Neuron (in vitro differentiated cells): ENCODE results near the gene UBQLN1.
"Not testable (repeated sequence)": the region's sequence is repeated elsewhere in the genome, so short reads cannot be mapped to it uniquely, and the experiment has no call there.

Source experiments
- H2AFZ ChIP-seq: one replicate; pipeline ENCODE4 v1.6.1; 2013; ENCODE audit warnings: low read depth, mild to moderate bottlenecking, inconsistent platforms, low read length, moderate library complexity
- H3K27me3 ChIP-seq: one replicate; pipeline ENCODE4 v1.6.1; 2013; ENCODE audit warnings: low read length; ENCODE audit not compliant: insufficient read depth
- H3K36me3 ChIP-seq: one replicate; pipeline ENCODE4 v1.6.1; 2013; ENCODE audit warnings: low read length; ENCODE audit not compliant: insufficient read depth
- H3K4me1 ChIP-seq: one replicate; pipeline ENCODE4 v1.6.1; 2013; ENCODE audit warnings: low read length; ENCODE audit not compliant: insufficient read depth
- H3K4me3 ChIP-seq: 2 replicates; pipeline ENCODE4 v1.5.1; 2013; ENCODE audit warnings: mild to moderate bottlenecking, low read length, moderate library complexity
- H3K9me3 ChIP-seq: one replicate; pipeline ENCODE4 v1.6.1; 2013; ENCODE audit warnings: low read length

UBQLN1 gene

GRCh38 chr9:83622433-83622938, 85.3 kb downstream of the UBQLN1 start:
- Histone ChIP-seq H3K4me1 (peaks cover 12% of the 10 kb centered on the region), H3K4me3 (peak overlapping the region; percentile 54), H3K9me3 (no peaks in the 10 kb centered on the region), H3K36me3 (peaks cover 4% of the 10 kb centered on the region), H2AFZ (peak overlapping the region; percentile 56), H3K27me3 (no peaks in the 10 kb centered on the region)

GRCh38 chr9:83620841-83621636, 86.7 kb downstream of the UBQLN1 start:
- Histone ChIP-seq H3K36me3 (no peaks in the 10 kb centered on the region), H2AFZ (no peak overlapping the region), H3K27me3 (no peaks in the 10 kb centered on the region), H3K4me3 (no peak overlapping the region), H3K9me3 (no peaks in the 10 kb centered on the region), H3K4me1 (peaks cover 12% of the 10 kb centered on the region)

DNA sequence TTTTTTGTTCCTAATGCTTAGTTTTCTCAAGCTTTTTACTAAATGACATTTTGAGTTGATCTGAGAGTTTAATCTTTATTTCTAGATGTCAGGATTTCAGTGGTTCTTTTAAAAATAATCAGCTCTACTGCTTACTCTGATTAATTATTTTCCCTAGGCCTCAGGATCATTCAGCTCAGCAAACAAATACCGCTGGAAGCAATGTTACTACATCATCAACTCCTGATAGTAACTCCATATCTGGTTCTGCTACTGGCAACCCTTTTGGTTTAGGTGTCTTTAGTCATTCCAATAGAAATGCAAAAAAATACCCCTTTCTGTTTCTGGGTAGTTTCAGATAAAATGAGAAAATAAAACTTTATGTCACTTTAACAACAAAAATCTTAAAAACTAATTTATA, 90.5 kb downstream of the UBQLN1 start:
- no peaks in the 10 kb centered on the region for H3K27me3 ChIP-seq
- no peaks in the 10 kb centered on the region for H3K9me3 ChIP-seq
- H2AFZ ChIP-seq = no peak overlapping the region
- H3K36me3 ChIP-seq = no peaks in the 10 kb centered on the region
- H3K4me1 ChIP-seq = peaks cover under 1% of the 10 kb centered on the region
- H3K4me3 ChIP-seq = no peak overlapping the region

- not testable (repeated sequence) for H2AFZ ChIP-seq, H3K9me3 ChIP-seq, H3K4me3 ChIP-seq, H3K27me3 ChIP-seq, H3K4me1 ChIP-seq, H3K36me3 ChIP-seq
Measured at GRCh38 chr9:83613298-83613697, 94.5 kb downstream of the UBQLN1 start.
